Activated naive CD8-positive, alpha-beta T cell treated with anti-CD3 and anti-CD28 coated beads for 36 hours (primary cell): ENCODE data around the gene TBX10. TPM values are rescaled to one million over a fixed set of nuclear protein-coding genes. Genes with fewer than 3 reads are reported as not detected.

Experiments used
- DNase-seq: peaks from one replicate; pipeline ENCODE4 v3.0.0; 2021
- H3K27ac Mint-ChIP-seq: one replicate; pipeline ENCODE4 v1.8.0; 2022; ENCODE audit warnings: mild to moderate bottlenecking, moderate library complexity, mixed read lengths
- H3K27me3 Mint-ChIP-seq: one replicate; pipeline ENCODE4 v1.8.0; 2022; ENCODE audit warnings: mild to moderate bottlenecking, mixed read lengths
- H3K36me3 Mint-ChIP-seq: one replicate; pipeline ENCODE4 v1.8.0; 2021; ENCODE audit warnings: mild to moderate bottlenecking, mixed read lengths
- H3K4me1 Mint-ChIP-seq: one replicate; pipeline ENCODE4 v1.8.0; 2021; ENCODE audit warnings: mixed read lengths
- H3K4me3 Mint-ChIP-seq: one replicate; pipeline ENCODE4 v1.8.0; 2022; ENCODE audit warnings: mild to moderate bottlenecking, moderate library complexity, mixed read lengths
- H3K9me3 Mint-ChIP-seq: one replicate; pipeline ENCODE4 v1.8.0; 2022; ENCODE audit warnings: mixed read lengths
- total RNA-seq, 2 experiments: library from RNA; stranded (reverse); gene quantifications; one replicate each; pipeline ENCODE4 v1.2.3, GENCODE V29; 2021

The TBX10 gene
- total RNA-seq, 2 experiments from 2014 or later, result not detected

- Mint-ChIP-seq H3K27me3 (no peaks in the 10 kb centered on the region), H3K36me3 (no peaks in the 10 kb centered on the region), H3K27ac (no peak overlapping the region), H3K4me3 (no peak overlapping the region), H3K4me1 (peaks cover 19% of the 10 kb centered on the region), H3K9me3 (peaks cover 2% of the 10 kb centered on the region)
- DNase-seq, result no peak
Observed at GRCh38 chr11:67654225-67654624, 14.7 kb upstream of the TBX10 start.

- no peak for DNase-seq
- Mint-ChIP-seq H3K4me3 (no peak overlapping the region), H3K36me3 (no peaks in the 10 kb centered on the region), H3K4me1 (peaks cover 23% of the 10 kb centered on the region), H3K9me3 (peaks cover 2% of the 10 kb centered on the region), H3K27me3 (no peaks in the 10 kb centered on the region), H3K27ac (no peak overlapping the region)
Observed at GRCh38 chr11:67652965-67653845, 13.6 kb upstream of the TBX10 start.

GRCh38 chr11:67651976-67652781, 12.6 kb upstream of the TBX10 start:
- H3K4me1 Mint-ChIP-seq, result peaks cover 24% of the 10 kb centered on the region
- H3K4me3 Mint-ChIP-seq, result no peak overlapping the region
- H3K36me3 Mint-ChIP-seq, result no peaks in the 10 kb centered on the region
- no peaks in the 10 kb centered on the region for H3K27me3 Mint-ChIP-seq
- peaks cover 2% of the 10 kb centered on the region for H3K9me3 Mint-ChIP-seq
- H3K27ac Mint-ChIP-seq, result no peak overlapping the region
- DNase-seq, result no peak

GRCh38 chr11:67649634-67650510, 10.3 kb upstream of the TBX10 start:
- H3K27ac Mint-ChIP-seq, result peak overlapping the region; percentile 89
- no peaks in the 10 kb centered on the region for H3K9me3 Mint-ChIP-seq
- H3K27me3 Mint-ChIP-seq, result no peaks in the 10 kb centered on the region
- no peaks in the 10 kb centered on the region for H3K36me3 Mint-ChIP-seq
- no peak for DNase-seq
- peaks cover 39% of the 10 kb centered on the region for H3K4me1 Mint-ChIP-seq
- peak overlapping the region; percentile 81 for H3K4me3 Mint-ChIP-seq

GRCh38 chr11:67648796-67649613, 9.4 kb upstream of the TBX10 start:
- Mint-ChIP-seq H3K4me1 (peaks cover 39% of the 10 kb centered on the region), H3K36me3 (no peaks in the 10 kb centered on the region), H3K9me3 (no peaks in the 10 kb centered on the region), H3K4me3 (no peak overlapping the region), H3K27me3 (no peaks in the 10 kb centered on the region), H3K27ac (no peak overlapping the region)
- peak; percentile 25 for DNase-seq

- Mint-ChIP-seq H3K27me3 (no peaks in the 10 kb centered on the region), H3K27ac (peak overlapping the region; percentile 42), H3K4me1 (peaks cover 39% of the 10 kb centered on the region), H3K36me3 (no peaks in the 10 kb centered on the region), H3K4me3 (no peak overlapping the region), H3K9me3 (no peaks in the 10 kb centered on the region)
- DNase-seq, result peak; percentile 65
Observed at GRCh38 chr11:67648140-67648795, 8.7 kb upstream of the TBX10 start.

- no peak overlapping the region for H3K27ac Mint-ChIP-seq
Observed at GRCh38 chr11:67647471-67647870, 7.9 kb upstream of the TBX10 start.

GRCh38 chr11:67646535-67647336, 7.2 kb upstream of the TBX10 start:
- Mint-ChIP-seq H3K4me1 (peaks cover 39% of the 10 kb centered on the region), H3K27ac (no peak overlapping the region), H3K36me3 (no peaks in the 10 kb centered on the region), H3K27me3 (no peaks in the 10 kb centered on the region), H3K4me3 (peak overlapping the region; percentile 15), H3K9me3 (no peaks in the 10 kb centered on the region)
- peak; percentile 55 for DNase-seq

More at GRCh38 chr11:67647471-67647870, 7.9 kb upstream of the TBX10 start:
- no peak for DNase-seq
- H3K4me1 Mint-ChIP-seq, result peaks cover 39% of the 10 kb centered on the region
- H3K36me3 Mint-ChIP-seq, result no peaks in the 10 kb centered on the region
- H3K9me3 Mint-ChIP-seq, result no peaks in the 10 kb centered on the region
- no peaks in the 10 kb centered on the region for H3K27me3 Mint-ChIP-seq
- H3K4me3 Mint-ChIP-seq, result no peak overlapping the region

- no peaks in the 10 kb centered on the region for H3K36me3 Mint-ChIP-seq
- H3K4me3 Mint-ChIP-seq, result no peak overlapping the region
- no peaks in the 10 kb centered on the region for H3K9me3 Mint-ChIP-seq
- no peak for DNase-seq
- H3K27me3 Mint-ChIP-seq, result no peaks in the 10 kb centered on the region
- H3K27ac Mint-ChIP-seq, result no peak overlapping the region
- H3K4me1 Mint-ChIP-seq, result peaks cover 39% of the 10 kb centered on the region
Observed at GRCh38 chr11:67645521-67646461, 6.2 kb upstream of the TBX10 start.

- no peaks in the 10 kb centered on the region for H3K9me3 Mint-ChIP-seq
- no peak overlapping the region for H3K4me3 Mint-ChIP-seq
- H3K27ac Mint-ChIP-seq, result no peak overlapping the region
- H3K4me1 Mint-ChIP-seq, result peaks cover 33% of the 10 kb centered on the region
- H3K27me3 Mint-ChIP-seq, result no peaks in the 10 kb centered on the region
- no peaks in the 10 kb centered on the region for H3K36me3 Mint-ChIP-seq
- DNase-seq, result no peak
Observed at GRCh38 chr11:67644472-67645418, 5.2 kb upstream of the TBX10 start.

GRCh38 chr11:67644042-67644441, 4.5 kb upstream of the TBX10 start:
- Mint-ChIP-seq H3K9me3 (no peaks in the 10 kb centered on the region), H3K27me3 (no peaks in the 10 kb centered on the region), H3K27ac (no peak overlapping the region), H3K4me1 (peaks cover 26% of the 10 kb centered on the region), H3K36me3 (no peaks in the 10 kb centered on the region), H3K4me3 (no peak overlapping the region)
- no peak for DNase-seq
